Inferior parietal cortex (tissue), 1 donor: ENCODE data around the gene GSG1L.

Experiments
- DNase-seq: peaks from one replicate; pipeline ENCODE4 v3.0.0-alpha.2; 2016; ENCODE audit errors: extremely low spot score

Gene GSG1L

DNA sequence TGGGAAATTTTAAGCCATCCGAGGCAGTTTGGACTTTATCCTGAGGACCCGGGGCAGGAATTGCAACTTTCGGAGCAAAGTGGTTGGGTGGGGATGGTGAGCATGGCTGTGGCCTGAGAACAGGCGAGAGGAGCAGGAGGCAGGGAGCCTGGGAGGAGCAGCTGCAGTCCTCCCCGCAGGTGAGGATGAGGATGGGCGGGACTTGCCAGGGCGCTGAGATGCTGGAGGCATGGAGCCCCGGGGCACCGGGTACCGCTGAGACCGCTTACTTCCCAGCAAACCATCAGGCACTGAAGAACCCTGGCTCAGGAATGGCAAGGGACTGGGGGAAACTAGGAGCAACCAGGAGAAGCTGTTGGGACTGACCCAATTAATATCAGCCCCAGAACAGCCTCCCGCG, 210.8 kb downstream of the GSG1L start:
- DNase-seq = no peak

- no peak for DNase-seq
Measured at GRCh38 chr16:27852116-27852515, 211.4 kb downstream of the GSG1L start.

DNA sequence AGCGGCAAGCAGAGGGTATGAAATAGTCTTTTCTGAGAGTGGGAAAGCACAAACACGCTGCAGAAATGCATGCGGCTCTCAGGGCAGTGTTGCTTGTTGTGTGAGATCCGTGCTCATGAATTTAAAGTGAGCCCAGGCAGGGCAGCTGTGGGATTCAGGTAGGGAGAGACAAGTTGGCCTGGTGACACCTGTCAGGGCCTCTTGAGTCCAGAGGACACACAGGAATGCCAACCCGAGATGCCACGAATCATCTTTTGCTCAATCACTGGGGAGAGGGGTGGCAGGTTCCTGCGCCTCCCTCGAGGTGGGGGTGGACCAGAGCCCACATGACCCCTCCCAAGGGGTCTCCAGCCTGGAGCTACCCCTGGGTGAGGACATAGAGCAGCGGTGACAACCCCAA, 211.9 kb downstream of the GSG1L start:
- DNase-seq = no peak

DNA sequence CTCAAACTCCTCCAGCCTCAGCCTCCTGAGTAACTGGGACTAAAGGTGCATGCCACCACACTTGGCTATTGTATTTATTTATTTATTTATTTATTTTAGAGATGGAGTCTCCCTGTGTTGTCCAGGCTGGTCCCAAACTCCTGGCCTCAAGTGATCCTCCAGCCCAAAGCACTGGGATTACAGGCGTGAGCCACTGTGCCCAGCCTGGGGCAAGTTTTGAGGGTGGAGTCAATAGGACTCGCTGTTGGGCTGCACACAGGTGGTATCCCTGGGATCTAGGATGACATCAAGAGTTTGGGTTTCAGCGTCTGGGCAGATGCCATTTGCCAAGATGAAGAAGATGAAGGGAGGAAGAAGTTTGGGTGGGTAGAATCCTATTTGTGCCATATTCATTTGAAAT, 213.9 kb downstream of the GSG1L start:
- no peak for DNase-seq

- DNase-seq = no peak
Measured at GRCh38 chr16:27847030-27847550, 216.4 kb downstream of the GSG1L start.

- DNase-seq = no peak
Measured at GRCh38 chr16:27844826-27845225, 218.7 kb downstream of the GSG1L start.

DNA sequence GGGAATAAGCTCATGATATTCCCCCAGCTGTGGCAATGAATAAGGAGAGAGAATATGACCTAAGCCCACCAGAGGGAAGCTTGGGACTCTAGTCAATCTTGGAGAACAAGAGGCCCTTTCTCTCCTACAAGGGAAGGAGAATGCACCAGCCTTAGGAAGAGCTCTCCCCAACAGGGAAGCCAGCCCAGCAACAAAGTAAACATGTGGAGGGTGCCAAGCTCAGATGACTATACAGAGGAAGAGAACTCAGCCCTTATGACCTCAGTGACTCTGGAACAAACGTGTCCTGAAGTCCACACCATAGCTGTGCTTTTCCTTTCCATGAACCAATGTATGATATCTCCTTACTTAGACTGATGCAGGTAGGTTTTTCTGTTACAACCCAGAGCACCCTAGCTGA, 219.7 kb downstream of the GSG1L start:
- DNase-seq = no peak

DNA sequence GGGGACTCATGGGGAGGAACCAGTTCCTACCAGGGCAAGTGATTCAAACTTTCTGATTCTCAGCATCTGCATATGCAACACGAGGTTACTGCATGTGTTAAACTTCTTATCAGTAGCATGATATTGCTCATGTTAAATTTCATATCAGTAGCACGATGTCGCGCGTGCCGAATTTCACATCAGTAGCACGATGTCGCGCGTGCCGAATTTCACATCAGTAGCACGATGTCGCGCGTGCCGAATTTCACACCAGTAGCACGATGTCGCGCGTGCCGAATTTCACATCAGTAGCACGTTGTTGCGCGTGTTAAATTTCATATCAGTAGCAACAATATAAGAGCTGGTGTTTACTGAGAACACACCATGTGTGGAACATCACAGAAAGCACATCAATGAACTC, 221.6 kb downstream of the GSG1L start:
- no peak for DNase-seq

- DNase-seq = no peak
Measured at GRCh38 chr16:27841061-27841801, 222.3 kb downstream of the GSG1L start.

- no peak for DNase-seq
Measured at GRCh38 chr16:27840311-27841060, 223.0 kb downstream of the GSG1L start.

DNA sequence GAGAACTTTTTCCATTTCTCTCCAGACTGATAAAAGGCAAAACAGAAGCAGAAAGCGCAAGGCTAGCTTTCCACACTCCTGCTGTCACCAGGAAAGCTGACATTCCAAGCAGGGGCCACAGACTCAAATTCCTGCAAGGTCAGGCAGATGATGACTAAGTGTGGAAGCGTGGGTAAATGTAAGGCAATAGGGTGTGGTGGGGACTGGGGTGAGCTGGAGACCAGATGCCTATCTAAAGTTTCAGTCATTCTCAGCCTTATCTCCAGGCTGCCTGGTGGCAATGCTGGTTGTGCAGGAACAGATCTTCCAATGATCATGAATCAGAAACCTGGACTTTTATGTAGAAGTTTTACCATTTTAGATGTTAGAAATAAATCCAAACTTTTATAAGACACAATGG, 224.1 kb downstream of the GSG1L start:
- no peak for DNase-seq

DNA sequence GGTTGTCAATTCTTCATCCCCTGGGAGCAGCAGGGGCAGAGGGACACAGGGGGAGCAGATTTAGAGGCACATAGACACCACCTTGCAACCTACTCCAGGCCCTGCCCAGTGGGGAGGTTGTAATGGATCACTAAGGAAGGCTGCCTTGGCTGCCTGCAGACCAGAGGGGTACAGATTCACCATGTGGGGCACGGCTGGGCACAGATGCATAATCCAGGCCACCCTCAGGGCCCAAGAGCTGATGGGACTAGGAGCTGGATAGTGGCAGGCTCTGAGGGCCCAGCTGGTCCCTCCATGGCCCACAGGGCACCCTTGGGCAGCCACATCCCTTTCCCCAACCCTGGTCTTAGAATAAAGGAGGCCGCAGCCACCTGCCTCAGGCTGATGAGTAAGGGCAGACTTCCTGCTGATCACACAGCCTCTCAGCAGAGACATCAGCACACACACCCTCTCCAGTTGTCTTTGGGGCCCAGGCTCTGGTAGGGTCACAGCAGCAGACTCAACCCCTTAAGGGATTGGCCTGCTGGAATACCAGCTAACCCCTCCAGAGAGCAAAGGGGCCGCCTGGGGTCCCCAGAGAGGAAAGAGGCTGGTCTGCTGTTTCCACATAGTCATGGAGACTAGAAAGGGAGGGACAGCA, 224.9 kb downstream of the GSG1L start:
- no peak for DNase-seq

GRCh38 chr16:27829975-27830374, 233.5 kb downstream of the GSG1L start:
- no peak for DNase-seq

GRCh38 chr16:27828671-27829070, 234.8 kb downstream of the GSG1L start:
- DNase-seq = no peak

- no peak for DNase-seq
Measured at GRCh38 chr16:27827765-27828164, 235.7 kb downstream of the GSG1L start.

DNA sequence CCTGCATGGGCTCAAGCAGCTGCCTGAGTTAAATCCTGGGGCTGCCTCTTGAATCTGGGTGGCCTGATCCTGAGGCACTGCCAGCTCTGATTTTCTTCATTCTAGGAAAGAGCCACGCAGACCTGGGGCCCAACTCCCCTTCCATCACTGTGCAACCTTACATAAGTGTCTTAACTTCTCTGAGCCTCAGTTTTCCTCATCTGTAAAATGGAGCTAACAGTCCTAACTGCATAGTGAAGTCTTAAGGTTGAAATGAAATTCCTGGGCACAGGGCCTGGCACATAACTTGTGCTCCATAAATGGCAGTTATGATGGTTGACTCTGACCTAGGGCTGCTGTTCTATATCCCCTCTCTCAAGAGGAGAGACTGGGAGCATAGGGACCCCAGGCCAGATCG, 236.6 kb downstream of the GSG1L start:
- no peak for DNase-seq

GRCh38 chr16:27826081-27826892, 237.2 kb downstream of the GSG1L start:
- DNase-seq = no peak

GRCh38 chr16:27824786-27825185, 238.7 kb downstream of the GSG1L start:
- no peak for DNase-seq

DNA sequence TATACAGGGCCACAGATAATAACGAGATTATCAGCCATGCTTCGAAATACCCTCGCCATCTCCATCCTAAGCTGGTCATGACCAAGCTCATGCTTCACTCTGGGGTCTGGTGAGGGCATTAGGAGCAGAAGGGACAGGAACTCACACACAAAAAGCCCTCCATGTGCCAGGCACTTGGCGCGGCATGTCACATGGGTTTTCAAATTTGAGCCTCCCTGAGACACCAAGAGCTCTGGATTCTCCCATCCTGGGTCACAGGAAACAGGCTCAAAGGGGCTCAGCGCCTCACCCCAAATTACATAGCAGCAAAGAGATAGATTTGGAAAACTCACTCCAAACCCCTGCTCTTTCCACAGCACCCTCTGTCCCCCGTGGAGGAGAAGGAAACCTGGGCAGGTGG, 239.5 kb downstream of the GSG1L start:
- DNase-seq = no peak

GRCh38 chr16:27823421-27823820, 240.1 kb downstream of the GSG1L start:
- DNase-seq = no peak

- no peak for DNase-seq
Measured at GRCh38 chr16:27822996-27823395, 240.5 kb downstream of the GSG1L start.

DNA sequence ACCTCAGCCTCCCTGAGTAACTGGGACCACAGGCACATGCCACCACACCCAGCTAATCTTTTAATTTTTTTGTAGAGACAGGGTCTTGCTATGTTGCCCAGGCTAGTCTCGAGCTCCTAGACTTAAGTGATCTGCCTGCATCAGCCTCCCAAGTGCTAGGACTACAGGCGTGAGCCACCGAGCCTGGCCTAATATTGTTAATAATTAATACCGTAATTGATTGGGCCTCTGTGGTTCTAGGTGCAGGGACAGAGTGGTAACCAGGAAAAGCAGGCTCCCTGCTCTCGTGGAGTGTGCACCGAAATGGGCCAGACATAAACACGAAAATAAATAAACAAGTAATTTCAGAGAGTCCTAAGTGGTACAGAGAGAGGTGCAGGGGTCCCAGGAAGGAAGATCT, 241.0 kb downstream of the GSG1L start:
- DNase-seq = no peak
